ENCODE data around the gene KIAA0513. TPM values are rescaled to one million over a fixed set of nuclear protein-coding genes. Genes with fewer than 3 reads are reported as not detected.

The KIAA0513 gene
- total RNA-seq, 1 donor from 2014 or later: 16.3 TPM

DNA sequence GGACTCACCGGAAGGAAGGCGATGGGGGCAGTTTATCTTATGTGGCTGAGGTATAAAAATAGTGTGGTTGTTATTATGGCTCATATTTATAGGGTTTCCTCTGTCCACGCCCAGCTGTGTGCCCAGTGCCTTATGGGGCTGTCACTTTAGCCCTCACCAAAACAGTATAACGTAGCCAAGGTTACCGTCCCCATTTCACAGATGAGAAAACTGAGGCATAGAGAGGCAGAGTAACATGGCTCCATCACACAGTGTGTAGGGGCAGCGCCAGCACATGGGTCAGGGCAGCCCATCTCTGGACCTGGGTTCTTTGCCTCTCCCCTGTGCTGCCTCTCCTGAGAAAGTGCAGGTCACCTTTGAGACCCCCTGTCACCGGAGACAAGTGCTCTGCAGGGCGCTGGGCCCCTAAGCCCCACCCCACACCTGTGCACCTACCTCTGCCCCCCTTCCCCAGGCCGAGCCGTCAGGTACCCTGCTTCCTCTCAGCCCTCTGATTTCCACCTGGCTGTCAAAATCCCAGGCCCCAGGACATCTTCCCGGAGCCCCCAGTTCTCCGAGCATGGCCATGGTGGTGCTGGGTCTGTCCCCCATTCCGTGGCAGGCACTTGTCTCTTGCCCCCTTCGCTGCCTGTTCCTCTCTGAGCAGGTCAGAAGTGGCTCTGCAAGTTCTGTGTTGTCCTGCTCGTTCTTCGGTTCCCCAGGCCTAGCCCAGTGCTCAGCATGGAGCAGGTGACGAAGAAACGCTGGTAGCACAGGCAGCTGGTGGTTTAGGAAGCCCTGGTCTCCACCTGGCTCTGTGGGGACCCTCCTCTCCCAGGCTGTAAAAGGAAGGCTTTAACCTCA lies 7.2 kb downstream of the KIAA0513 start:
- Mint-ChIP-seq H3K4me3 (ENCODE audit: low read depth) (no peak overlapping the region), H3K4me1 (ENCODE audit: low read depth) (no peaks in the 10 kb centered on the region), H3K36me3 (ENCODE audit: insufficient read depth) (peaks cover 8% of the 10 kb centered on the region), H3K9me3 (ENCODE audit: low read depth) (no peaks in the 10 kb centered on the region), H3K27ac (no peak overlapping the region), H3K27me3 (no peaks in the 10 kb centered on the region)
- TF ChIP-seq, protein P1, sequence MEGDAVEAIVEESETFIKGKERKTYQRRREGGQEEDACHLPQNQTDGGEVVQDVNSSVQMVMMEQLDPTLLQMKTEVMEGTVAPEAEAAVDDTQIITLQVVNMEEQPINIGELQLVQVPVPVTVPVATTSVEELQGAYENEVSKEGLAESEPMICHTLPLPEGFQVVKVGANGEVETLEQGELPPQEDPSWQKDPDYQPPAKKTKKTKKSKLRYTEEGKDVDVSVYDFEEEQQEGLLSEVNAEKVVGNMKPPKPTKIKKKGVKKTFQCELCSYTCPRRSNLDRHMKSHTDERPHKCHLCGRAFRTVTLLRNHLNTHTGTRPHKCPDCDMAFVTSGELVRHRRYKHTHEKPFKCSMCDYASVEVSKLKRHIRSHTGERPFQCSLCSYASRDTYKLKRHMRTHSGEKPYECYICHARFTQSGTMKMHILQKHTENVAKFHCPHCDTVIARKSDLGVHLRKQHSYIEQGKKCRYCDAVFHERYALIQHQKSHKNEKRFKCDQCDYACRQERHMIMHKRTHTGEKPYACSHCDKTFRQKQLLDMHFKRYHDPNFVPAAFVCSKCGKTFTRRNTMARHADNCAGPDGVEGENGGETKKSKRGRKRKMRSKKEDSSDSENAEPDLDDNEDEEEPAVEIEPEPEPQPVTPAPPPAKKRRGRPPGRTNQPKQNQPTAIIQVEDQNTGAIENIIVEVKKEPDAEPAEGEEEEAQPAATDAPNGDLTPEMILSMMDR (IDR thresholded peaks at IDR 0.05; ENCODE audit: unreplicated experiment): no peak
- no peak for DNase-seq (ENCODE audit: low spot score, unreplicated experiment)

DNA sequence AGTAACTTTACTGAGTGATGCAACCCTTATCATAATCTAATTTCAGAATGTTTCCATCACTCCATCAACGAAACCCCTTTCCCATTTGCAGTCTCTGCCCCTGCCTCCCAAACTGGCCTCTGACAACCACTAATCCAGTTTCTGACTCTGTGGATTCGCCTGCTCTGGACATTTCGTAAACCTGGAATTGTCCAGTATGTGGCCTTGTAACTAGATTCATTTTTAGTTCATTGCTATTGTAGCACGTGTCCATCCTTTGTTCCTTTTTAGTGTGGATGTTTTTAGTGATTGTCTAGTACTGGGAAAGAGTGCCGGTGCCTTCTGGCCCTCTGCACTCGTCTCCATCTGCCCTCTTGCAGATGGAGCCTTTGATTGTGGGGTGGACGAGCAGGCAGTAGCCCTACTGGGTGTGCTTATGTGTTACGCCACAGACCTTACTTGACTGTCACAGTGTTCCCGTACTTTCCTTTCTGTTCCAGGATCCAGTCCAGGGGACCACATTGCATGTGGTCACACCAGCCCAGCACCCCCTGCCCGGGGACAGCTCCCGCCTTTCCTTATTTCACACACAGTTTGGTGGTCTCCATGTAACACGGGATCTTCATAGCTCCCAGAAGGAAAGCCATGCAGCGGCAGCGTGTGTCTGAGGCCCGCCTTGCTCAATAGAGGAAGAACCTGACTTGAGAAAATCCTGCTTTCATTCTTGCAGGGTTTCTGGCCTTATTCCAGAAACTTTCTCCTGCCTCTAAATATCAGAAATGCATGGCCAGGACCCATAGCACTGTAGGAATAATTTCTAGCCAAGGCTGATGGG lies 8.8 kb downstream of the KIAA0513 start:
- Mint-ChIP-seq H3K9me3 (ENCODE audit: low read depth) (no peaks in the 10 kb centered on the region), H3K4me3 (ENCODE audit: low read depth) (no peak overlapping the region), H3K27me3 (no peaks in the 10 kb centered on the region), H3K27ac (no peak overlapping the region), H3K36me3 (ENCODE audit: insufficient read depth) (peaks cover 8% of the 10 kb centered on the region), H3K4me1 (ENCODE audit: low read depth) (no peaks in the 10 kb centered on the region)
- DNase-seq (ENCODE audit: low spot score, unreplicated experiment): no peak
- TF ChIP-seq, protein P1 (IDR thresholded peaks at IDR 0.05; ENCODE audit: unreplicated experiment): no peak

DNA sequence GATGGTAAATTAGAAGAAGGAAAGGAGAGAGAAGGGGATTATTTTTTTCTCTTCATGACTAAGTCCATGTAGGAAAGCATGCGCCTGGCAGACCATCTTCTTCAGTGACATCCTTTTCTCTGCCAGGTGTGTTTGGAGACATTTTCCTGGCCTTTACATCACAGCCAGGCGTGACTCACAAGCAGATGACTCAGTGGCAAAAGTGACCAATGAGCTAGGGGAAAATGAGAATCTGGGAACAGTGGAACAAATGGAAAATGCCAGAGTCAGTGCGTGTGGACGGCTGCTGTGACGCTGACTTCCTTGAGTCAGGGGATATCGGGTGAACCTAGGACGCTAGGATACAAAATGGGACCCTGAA lies 9.4 kb downstream of the KIAA0513 start:
- Mint-ChIP-seq H3K27me3 (no peaks in the 10 kb centered on the region), H3K36me3 (ENCODE audit: insufficient read depth) (peaks cover 4% of the 10 kb centered on the region), H3K4me3 (ENCODE audit: low read depth) (no peak overlapping the region), H3K4me1 (ENCODE audit: low read depth) (peaks cover 1% of the 10 kb centered on the region), H3K27ac (no peak overlapping the region), H3K9me3 (ENCODE audit: low read depth) (no peaks in the 10 kb centered on the region)
- no peak for DNase-seq (ENCODE audit: low spot score, unreplicated experiment)
- TF ChIP-seq, protein P1 (IDR thresholded peaks at IDR 0.05; ENCODE audit: unreplicated experiment): no peak

DNA sequence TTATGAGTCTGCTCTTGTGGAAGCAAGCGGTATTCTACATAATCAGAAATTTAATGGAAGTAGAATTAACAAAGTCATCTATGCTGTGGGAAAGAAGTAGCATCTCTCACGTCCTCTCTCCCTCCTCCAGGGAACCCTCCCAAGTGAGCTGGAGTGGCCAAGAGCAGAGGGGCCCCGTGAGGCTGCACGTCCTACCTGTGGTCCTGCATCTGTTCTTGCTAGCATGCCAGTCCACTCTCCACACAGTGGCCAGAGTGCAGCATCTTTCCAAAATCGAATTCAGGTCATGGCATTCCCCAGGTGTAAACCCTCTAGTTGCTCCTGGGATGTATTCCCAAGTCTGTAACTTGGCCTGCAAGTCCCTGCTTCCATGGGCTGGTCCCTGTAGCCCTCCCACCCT lies 10.1 kb downstream of the KIAA0513 start:
- no peak overlapping the region for H3K4me3 Mint-ChIP-seq (ENCODE audit: low read depth)
- H3K36me3 Mint-ChIP-seq (ENCODE audit: insufficient read depth): peaks cover 4% of the 10 kb centered on the region
- H3K27me3 Mint-ChIP-seq: no peaks in the 10 kb centered on the region
- TF ChIP-seq, protein P1 (IDR thresholded peaks at IDR 0.05; ENCODE audit: unreplicated experiment): no peak
- H3K4me1 Mint-ChIP-seq (ENCODE audit: low read depth): peaks cover 1% of the 10 kb centered on the region
- no peaks in the 10 kb centered on the region for H3K9me3 Mint-ChIP-seq (ENCODE audit: low read depth)
- H3K27ac Mint-ChIP-seq: no peak overlapping the region
- DNase-seq (ENCODE audit: low spot score, unreplicated experiment): no peak

DNA sequence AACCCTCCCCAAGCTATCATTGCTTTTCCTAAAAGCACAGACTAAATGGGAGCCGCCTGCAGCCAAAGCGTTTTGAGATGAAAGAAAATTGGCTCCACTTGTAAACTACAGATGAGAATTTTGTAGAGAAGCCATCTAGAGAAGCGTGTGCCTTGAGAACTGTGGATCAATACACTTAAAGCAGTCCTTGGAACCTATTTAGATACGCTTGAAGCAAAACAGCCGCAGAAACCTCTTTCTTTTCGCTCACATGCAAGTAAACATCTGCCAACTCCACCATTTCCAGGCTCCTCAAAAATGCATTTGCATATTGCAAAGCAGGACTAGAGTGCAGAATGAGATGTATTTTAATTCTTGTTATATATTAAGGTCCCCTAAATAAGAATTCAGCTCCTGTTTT lies 13.1 kb downstream of the KIAA0513 start:
- Mint-ChIP-seq H3K4me3 (ENCODE audit: low read depth) (no peak overlapping the region), H3K4me1 (ENCODE audit: low read depth) (peaks cover 1% of the 10 kb centered on the region), H3K36me3 (ENCODE audit: insufficient read depth) (peaks cover 2% of the 10 kb centered on the region), H3K27ac (no peak overlapping the region), H3K9me3 (ENCODE audit: low read depth) (no peaks in the 10 kb centered on the region), H3K27me3 (no peaks in the 10 kb centered on the region)
- TF ChIP-seq, protein P1 (IDR thresholded peaks at IDR 0.05; ENCODE audit: unreplicated experiment): no peak
- no peak for DNase-seq (ENCODE audit: low spot score, unreplicated experiment)

All from progenitor cell of endocrine pancreas (in vitro differentiated cells).